Gastroesophageal sphincter (tissue), 3 donors: ENCODE data around the gene TMCC1.

ENCODE experiments used
- CTCF ChIP-seq, 4 experiments: fragments of 200-600 bp in 2 of 4; fragments of 450-650 bp in 2 of 4; sonication (generic) in 1 of 4; IDR thresholded peaks; one replicate each; pipeline ENCODE4 v1.5.1; 2017 to 2019; ENCODE audit warnings: antibody characterized with exemption in 4 of 4, mild to moderate bottlenecking in 2 of 4, moderate library complexity in 2 of 4
- EP300 ChIP-seq: sonication (generic); formaldehyde crosslinking; IDR thresholded peaks from one replicate; pipeline ENCODE4 v1.6.1; 2017; ENCODE audit warnings: antibody characterized with exemption, mild to moderate bottlenecking

DNA sequence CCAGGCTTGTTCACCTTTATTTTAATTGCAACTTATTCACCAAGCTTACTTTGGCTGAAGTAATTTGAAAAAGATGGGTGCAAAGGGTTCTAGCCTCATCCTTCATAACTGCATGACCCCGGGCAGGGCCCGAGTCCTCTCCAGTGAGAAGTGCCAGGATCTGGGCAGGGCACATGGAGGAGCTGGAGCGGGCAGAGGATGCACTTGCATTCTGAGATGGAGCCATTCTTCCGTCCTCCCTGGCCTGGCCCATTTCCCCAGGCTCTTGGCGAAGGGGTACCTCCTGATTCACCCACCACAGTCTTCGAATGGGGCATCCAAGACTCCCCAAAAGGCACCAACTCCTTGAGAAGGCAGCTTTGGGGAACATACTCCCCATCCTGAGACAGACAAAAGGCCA, 264.5 kb downstream of the TMCC1 start:
- TF ChIP-seq CTCF (IDR thresholded peaks at IDR 0.05) = no peak
- TF ChIP-seq EP300 = no peak
